Tongue (tissue), 2 donors: ENCODE results near the gene A4GNT. TPM values are rescaled to one million over a fixed set of nuclear protein-coding genes. Genes with fewer than 3 reads are reported as not detected.
A peak's percentile ranks its signal among the peaks of the same experiment; 100 is the strongest.
"Not testable (repeated sequence)": the region's sequence is repeated elsewhere in the genome, so short reads cannot be mapped to it uniquely, and the experiment has no call there.

ENCODE experiments used
- DNase-seq: peaks from one replicate; pipeline ENCODE4 v3.0.0-alpha.2; 2015
- total RNA-seq: library from RNA; depleted of rRNA; stranded (reverse); fragments of >200 nt; gene quantifications from one replicate; pipeline ENCODE4 v1.2.3, GENCODE V29; 2014

The A4GNT gene
- not detected for total RNA-seq

- no peak for DNase-seq
These were observed at the start of gene A4GNT for GRCh38 chr3:138132239-138132638. Gene A4GNT, minus strand, starts transcription at chr3:138132390. Its CDS starts 1,134 bp downstream, at chr3:138131256.

DNA sequence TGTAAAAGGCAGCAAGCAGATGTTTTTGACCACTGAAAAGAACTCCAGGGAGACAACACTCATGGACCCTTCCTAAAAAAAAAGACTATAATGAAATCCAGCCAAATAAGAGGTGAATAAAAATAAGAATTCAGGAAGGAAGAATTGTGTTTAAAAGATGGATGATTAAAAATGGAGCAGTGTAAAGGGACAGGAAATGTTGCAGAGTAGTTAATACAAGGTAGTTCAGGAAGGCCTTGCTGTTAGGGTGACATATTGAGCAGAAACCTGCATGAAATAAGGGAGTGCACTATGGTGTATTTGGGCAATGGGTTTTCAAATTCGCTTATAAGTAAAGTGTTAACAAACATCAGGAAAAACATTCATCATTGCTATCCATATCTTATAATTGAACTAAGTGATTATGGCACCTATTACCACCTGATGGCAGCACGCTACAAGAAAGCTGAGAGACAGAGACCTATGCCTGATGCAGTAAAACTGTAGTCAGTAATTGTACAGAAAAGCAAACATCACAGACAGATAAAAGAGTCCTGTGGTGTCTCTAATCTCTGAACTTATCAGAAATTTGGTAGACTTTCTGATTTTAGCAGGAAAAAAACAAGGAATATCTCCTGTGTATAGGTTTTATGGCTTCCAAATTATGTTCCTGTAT, 48.3 kb upstream of the A4GNT start:
- peak; percentile 35 for DNase-seq

- DNase-seq = peak; percentile 95
These were observed 42.4 kb upstream of the A4GNT start, which contains the start of gene DBR1 for GRCh38 chr3:138174421-138175131. Gene DBR1, minus strand, starts transcription at chr3:138174921. Its CDS starts 126 bp downstream, at chr3:138174795.

DNA sequence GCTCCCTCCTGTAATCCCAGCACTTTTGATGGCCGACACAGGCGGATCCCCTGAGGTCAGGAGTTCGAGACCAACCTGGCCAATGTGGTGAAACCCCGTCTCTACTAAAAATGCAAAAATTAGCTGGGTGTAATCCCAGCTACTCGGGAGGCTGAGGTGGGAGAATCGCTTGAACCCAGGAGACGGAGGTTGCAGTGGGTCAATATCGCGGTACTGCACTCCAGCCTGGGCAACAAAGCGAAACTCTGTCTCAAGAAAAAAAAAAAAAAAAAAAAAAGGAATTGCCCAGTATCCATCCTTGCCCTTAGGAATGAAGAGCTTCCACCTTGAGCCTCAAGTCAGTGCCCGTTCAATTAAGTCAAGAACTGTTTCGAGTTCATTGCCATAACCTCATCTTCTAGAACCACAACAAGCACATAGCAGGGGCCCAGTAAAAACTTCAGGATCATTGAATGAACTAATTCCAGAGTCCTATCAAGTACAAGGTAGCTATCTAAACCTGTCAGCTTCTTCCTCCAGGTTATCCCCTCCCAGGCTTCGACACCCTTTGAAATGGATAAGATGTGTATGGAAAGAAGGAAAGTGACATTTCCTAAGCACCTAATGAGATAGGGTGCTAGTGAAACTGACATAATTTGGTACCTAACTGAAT, 41.7 kb upstream of the A4GNT start:
- DNase-seq = no peak

DNA sequence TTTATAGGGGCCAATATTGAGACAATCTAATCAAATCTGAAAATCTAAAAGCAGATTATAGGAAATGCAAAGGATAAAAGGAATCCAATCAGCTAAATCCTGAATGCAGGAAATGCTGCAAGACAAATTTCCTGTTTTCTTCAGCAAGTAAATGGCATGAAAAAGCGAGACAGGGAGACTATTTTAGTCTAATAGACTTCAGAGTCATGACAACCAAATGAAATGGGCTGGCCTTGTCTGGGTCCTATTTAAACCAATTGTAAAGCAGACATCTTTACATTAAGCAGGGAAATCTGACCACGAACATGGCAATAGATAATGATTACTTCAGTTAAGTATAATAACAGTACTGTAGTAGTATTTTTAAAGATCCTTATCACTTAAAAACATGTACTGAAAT, 40.4 kb upstream of the A4GNT start:
- DNase-seq = no peak

DNA sequence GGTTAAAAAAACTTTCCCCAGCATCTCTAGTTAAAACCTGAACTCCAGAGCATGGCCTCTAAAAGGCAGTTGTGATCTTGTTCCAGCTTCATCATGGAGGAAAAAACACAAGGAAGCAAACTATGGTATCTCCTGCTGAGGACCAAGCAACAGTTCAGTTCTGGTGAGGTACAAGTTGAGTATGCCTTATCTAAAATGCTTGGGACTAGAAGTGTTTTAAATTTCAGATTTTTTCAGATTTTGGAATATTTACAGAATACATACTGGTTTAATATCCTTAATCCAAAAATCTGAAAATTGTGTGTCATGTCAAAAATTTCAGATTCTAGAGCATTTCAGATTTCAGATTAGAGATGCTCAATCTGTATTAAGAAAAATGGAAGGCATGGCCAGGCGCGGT, 32.9 kb upstream of the A4GNT start:
- no peak for DNase-seq

DNA sequence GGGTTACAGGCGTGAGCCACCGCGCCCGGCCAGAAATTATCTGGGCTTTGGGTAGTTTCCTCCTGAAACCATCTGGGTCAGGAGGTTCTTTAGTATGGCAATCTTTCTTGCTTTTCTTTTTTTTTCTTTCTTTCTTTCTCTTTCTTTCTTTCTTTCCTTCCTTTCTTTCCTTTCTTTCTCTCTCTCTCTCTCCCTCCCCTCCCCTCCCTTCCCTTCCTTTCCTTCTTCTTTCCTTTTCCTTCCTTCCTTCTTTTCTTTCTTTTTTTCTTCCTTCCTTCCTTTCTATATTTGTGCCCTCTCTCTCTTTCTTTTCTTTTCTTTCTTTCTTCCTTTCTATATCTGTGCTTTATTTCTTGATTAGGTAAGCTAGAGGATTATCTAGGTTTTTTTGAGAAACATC, 25.6 kb upstream of the A4GNT start:
- no peak for DNase-seq

DNA sequence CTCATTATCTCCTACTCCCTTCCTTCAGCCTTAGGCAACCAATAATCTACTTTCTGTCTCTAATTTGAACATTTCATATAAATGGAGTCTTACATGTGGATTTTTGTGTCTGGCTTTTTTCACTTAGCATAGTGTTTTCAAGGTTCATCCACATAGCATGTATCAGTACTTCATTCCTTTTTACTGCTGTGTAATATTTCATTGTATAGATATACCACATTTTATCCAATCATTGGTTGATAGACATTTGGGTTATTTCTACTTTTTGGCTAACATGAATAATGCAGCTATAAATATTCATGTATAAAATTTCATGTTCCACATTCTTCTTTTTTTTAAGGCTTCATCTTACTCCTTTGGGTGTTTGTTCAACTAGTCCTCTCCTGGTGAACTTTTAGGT, 22.3 kb upstream of the A4GNT start:
- DNase-seq = no peak

DNA sequence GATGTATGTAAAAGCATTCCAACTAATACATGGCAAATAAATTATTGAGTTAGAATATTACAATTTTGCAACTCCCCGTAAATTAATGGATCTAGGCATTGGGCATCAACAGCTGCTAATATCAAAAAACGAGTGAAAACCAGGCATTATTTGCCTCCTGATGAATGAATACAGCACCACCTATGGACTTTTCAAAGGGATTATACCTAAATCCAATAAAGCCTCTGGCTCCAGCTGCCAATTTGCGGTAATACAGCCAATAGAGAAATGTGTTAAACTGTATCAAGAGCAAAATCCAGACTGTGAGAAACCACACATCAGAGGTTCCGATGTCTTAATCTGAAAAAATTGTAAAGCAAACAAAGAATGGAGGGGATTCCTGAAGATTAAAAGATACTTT, 16.3 kb upstream of the A4GNT start:
- DNase-seq = no peak

DNA sequence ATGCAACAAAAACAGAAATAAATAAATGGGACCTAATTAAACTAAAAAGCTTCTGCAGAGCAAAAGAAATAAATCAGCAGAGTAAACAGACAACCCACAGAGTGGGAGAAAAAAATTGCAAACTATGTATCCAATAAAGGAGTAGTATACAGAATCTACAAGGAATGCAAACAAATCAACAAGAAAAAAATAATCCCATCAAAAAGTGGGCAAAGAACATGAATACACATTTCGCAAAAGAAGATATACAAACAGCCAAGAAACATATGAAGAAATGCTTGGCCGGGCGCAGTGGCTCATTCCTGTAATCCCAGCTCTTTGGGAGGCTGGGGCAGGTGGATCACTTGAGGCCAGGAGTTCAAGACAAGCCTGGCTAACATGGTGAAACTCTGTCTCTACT, 10.0 kb upstream of the A4GNT start:
- DNase-seq = not testable (repeated sequence)

DNA sequence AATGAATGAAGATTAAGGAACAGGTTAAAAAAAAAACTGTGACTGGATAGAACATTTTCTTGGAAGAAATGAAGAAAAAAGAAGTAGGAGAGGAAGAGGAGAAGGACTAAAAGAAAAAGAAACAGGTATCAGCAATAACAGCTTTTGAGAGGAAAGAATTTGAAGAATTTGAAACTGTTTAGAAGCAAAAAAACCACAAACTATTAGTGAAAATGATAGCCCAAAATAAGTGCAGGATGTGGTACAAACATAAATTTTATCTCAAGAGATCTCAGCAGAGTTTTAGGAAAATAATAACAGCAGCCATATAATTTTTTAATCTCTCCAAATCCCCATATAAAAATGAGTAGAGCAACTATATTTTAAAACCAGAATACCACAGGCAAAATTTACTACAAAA, 8.8 kb upstream of the A4GNT start:
- DNase-seq = no peak

- no peak for DNase-seq
These were observed 7.5 kb upstream of the A4GNT start for GRCh38 chr3:138139691-138140090.

DNA sequence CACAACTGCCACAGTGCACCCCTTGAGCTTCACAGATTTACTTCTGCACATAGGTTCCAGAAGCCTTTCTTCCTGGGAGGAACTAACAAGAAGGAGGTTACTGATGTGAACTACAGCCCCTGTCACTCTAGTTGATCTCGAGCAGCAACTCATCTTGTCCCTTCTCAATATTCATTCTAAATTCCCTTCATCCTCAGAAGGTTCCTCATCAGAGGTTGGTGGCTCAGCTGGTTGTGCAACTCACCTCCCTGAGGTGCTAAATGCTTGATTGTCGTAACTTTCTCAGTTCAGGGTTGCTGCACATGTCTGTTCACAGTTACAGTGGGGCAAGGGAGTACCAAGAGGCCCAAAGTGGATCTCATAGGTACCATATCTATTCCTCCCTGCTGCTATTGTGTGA, 5.7 kb upstream of the A4GNT start:
- DNase-seq = no peak

- no peak for DNase-seq
These were observed 4.0 kb upstream of the A4GNT start for GRCh38 chr3:138136201-138136600.

GRCh38 chr3:138135833-138136194, 3.6 kb upstream of the A4GNT start:
- DNase-seq = no peak

DNA sequence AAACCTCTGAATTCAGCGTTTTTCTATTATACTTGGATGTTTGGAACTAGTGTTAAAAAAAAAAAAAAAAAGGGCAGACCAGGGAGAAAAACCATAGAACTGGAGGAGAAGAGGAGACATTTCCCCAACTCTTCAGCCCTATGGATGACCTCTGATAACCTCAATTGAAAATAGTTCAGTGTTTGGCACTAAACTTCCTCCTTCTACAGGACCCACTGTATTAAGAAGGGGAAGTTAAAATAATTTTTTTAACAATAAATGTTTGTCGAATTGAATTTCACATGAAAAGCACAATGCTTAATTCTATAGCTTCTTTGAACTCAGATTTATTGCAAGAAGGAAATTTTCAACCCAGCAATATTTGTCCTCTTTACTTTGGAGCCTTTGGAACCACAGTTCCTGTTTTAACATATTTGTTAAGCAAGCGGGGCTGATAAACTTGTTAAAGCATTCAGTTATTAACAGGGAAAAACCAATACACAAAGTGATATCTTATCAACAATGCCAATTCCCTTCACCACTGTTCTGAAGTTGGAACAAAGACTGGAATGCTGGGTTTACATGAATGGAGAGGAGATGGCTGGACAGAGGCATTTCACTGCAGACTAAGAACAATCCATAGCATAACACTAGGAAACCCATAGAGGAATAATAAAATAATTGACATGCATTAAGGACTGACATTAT, 3.1 kb upstream of the A4GNT start:
- DNase-seq = no peak

- no peak for DNase-seq
These were observed 4.4 kb downstream of the A4GNT start for GRCh38 chr3:138127636-138128365.

DNA sequence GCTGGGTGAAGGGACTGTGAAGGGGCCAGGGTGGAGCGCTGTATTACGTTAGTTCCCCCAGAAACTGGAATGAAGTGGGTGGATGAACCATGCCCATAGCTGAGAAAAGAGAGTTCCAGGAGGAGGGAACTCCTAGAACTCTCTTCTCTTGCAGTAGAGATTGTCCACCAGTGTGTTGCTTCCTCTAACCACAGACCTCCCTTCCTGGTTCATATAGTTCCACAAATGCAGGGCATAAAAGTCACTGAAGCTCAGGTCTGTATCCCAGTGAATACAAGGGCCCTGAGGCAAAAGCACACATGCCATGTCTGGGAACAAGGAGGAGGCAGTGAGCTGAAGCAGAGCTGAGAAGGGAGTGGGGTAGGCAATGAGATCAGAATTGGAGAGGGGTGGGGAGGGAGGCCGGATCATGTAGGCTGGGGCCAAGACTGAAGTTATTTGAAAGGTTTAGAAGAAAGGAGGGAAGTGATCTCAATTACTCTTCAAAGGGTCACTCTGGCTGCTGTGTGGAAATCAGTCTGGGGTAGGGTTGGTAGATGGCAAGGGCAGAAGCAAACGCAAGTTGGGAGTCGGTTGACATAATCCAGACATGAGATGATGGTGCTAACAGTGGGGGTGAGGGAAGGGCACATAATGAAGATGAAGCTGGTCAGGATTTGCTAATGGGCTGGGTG, 6.5 kb downstream of the A4GNT start:
- peak; percentile 6 for DNase-seq

GRCh38 chr3:138124706-138125355, 7.4 kb downstream of the A4GNT start:
- DNase-seq = peak; percentile 80

DNA sequence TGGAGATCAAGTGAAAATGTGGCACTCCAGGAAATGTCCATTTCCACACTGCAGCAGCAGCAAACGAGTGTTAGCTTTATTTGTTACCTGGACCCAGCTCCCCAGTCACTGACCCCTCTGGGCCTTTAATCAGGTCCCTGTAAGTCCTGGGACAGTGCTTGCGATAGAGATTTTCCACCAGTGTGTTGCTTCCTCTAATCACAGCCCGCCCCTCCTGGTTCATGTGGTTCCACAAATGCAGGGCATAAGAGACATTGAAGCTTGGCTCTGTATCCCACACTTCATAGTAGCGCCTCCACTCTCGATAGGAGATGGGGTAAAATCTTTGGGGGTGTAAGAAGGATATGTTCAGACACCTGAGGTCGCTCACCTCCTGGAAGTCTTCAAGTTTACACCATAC, 8.0 kb downstream of the A4GNT start:
- DNase-seq = no peak

DNA sequence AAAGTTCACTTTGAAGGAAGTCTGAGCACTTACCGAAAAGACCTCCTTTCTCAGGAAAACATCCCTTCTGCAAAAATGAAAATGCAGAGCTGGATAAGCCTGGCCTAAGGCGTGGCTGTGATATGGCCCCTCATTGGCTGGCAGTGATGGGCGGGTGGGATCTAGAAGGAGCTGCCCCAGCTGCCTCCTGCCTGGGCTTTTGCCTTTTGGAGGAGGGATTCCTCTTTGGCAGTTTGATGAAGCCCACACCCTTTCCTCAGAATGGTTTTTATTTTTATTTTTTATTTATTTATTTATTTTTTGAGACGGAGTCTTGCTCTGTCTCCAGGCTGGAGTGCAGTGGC, 12.8 kb downstream of the A4GNT start:
- no peak for DNase-seq
